HG03066 (cell line): ENCODE results near the gene CELA3A.

Source experiments
- ATAC-seq: cut with Tn5 transposase; IDR thresholded peaks from one replicate; pipeline ENCODE4 v1.9.1; 2021; ENCODE audit warnings: low read depth; ENCODE audit not compliant: unreplicated experiment

CELA3A gene

DNA sequence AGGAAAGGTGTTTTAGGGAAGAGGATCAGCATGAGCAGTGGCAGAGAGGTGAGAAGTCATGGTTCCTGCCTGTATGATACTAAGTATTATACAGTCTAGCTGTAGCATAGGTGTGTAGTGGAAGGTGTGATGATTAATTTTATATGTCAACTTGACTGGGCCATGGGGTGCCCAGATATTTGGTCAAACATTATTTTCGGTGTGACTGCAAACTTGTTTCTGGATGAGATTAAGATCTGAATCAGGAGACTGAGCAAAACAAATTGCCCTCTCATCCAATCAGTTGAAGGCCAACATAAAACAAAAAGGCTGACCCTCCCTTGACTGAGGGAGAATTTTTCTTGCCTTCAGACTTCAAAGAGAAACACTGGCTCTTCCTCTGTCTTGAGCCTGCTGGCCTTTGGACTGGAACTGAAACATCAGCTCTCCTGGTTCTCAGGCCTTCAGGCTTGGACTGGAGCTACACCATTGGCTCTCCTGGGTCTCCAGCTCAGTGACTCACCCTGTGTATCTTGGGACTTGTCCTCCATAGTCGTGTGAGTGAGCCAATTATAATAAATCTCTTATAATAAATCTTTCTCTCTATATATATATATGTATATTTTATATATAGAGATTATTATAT lies 44.3 kb downstream of the CELA3A start:
- ATAC-seq = no peak

DNA sequence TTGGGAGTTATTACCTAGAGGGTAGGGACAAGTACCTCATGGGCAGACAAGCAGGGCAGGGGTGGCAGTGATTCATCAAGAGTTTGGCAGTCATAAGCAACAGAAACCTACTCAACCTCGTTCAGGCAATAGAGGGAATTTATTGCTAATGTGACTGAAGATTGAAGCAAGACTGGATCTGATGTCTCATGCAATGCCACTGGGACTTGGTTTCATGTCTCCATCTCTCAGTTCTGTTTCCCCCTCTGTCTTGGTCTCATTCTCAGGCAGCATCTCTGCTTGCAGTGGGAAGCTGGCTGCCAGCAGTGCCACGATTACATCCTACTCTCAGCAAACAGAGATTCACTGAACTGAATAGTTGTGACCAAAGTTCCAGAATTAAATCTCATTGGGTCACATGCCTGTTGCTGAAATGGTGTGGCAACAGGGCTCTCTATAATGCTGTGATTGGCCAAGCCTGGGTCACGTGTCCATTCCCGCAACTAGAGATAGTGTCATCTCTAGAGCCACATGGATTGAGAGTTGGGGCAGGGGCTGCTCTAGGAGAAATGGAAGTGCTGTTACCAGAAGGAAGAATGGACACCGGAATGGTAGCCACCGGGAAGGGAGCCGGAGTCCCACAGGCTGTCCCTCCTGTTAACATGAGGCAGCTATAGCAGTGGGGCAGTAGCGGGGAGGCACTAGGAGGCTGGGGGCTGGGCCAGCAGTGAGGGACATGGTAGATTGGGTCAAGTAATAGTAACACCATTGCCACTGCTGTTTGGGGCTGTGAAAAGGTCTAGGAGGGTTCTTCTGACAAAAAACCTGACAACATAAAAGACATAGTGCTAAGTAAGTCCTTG lies 47.1 kb downstream of the CELA3A start:
- ATAC-seq = no peak

DNA sequence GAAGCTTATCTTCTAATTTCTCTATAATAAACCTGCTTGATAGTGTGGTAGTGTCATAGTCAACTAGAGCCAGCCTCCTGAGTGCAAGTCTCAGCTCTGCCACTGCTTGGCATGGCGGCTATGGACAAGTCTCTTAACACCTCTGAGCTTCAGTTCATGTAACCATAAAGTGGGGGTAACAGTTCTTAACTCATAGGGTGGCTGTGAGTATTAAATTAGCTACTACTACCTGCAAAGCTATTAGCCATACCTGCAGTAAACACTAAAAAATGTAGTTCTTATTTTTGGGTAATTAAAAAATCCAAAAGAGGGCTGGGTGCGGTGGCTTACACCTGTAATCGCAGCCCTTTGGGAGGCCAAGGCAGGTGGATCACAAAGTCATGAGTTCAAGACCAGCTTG lies 48.9 kb downstream of the CELA3A start:
- ATAC-seq = no peak

DNA sequence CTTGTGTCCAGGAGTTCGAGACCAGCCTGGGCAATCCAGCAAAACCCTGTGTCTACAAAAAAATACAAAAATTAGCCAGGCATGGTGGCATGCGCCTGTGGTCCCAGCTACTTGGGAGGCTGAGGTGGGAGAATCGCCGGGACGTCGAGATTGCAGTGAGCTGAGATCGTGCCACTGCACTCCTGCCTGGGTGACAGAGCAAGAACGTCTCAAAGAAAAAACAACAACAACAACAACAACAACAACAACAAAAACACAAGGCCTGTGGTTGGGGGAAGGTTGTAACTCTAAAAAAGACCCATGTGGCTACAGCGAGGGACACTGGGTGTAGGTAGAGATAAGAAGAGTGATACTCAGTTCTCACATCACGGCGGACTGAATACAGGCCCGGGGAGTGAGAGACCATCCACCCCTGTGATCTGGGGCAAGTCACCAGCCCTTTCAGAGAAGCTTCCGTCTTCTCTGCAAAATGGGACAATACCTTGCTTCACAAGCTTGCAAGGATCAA lies 50.2 kb downstream of the CELA3A start:
- ATAC-seq = no peak

DNA sequence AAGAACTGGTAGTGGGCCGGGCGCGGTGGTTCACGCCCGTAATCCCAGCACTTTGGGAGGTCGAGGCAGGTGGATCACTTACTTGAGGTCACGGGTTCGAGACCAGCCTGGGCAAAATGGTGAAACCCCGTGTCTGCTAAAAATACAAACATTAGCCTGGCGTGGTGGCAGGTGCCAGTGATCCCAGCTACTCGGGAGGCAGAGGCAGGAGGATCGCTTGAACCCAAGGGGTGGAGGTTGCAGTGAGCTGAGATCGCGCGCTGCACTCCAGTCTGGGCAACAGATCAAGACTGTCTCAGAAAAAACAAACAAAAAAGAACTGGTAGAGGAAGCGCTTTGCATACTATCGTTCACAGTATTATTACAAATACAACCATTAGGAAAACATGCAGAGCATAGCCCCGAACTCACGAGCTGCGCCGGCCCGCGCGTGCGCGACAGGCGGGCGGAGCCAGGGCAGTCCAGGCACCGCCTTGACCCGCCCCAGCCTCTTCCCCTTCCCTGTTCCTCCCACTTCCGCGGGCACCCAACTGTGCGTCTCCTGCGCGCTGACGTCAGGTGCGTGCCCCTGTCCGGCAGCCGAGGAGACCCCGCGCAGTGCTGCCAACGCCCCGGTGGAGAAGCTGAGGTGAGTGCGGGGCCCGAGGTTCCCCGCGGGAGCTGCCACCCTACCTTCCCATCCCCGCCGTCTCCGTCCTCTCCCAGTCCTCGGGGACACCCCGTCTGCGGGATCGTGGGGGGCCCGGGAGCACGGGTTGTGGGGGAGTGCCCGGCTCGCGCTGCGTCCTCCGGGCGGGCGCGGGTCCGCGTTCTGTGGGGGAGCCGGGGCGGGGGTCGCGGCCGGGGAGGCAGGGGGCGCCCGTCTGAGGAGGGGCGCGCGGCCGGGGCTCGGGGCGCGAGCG lies 50.9 kb downstream of the CELA3A start, which contains the start of gene CDC42:
Gene CDC42 (plus strand): TSS at position 595 of the 902 bp plus-strand sequence. CDS start 25,770 bp downstream, outside the sequence.
- peak; percentile 76 for ATAC-seq

DNA sequence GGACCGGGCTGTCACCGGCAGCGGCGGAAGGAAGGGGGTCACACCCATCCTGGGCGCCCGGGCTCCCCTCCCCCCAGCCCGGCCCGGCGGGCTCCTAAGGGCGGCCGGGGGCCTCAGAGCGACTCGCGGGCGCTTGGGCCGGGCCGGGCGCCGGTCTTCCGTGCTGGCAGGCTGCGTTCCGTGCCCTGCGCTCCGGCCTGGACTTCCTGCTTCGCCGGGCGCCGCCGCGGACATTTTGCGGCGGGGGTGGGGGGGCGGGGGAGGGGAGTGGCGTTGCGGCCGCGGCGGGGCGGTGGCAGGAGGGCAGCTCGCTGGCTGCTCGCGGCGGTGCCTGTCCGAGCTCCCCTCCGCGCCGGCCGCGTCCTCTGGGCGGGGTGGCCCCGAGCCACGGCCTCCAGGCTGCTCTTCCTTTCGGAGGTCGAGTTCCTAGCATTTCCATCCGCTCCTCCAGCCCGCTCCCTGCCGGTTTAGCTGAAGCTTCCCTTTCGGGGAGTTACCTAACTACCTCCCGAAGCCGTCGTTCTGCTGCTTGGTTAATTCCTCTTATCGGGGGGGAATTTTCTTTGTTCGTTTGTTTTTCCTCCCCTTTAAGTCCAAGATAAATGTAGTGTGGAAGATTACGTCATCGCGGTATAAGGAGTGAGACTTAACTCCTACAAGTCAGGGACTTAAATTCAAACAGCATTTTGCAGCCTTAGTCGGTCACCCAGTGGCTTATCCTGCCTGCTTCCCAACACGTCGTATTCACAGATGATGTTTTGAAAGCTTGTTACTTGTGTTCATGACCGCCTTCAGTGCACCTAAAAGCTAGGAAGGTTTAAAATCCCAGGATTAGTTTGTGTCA lies 51.8 kb downstream of the CELA3A start:
- ATAC-seq = peak; percentile 32

DNA sequence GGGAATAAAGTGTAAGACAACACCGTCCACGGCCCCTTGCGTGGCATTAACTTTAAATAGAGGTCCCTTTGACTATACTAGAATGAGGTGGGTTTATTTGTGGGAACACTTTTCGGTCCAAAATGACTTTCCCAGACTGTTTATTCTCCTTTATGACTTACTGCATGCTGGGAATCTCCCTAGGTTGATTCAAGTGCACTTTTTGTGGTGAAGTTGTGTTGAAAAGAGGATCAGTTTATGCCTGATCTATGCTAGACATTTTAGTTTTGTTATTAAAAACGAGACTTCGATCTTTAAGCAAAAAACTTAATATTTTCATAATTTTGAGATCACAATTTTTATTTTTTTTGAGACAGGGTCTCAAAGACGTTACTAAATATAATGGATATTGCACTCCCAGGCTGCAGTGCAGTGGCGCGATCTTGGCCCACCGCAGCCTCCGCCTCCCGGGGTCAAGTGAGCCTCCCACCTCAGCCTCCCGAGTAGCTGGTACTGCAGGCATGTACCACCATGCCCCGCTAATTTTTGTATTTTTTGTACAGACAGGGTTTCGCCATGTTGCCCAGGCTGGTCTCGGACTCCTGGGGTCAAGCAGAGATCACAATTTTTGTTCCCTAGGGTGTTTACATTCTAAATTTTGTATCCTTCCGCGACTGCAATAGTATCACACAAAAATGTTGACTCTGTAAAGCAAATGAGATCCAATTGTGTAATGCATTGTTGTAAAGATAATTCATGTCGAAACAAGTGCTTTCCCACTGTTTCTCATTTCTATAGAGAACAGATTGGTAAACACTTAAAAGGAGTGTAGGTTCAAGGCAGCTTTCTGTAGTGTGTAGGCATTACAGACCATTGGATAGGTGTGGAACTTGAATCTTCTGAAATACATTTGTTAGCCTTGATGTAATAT lies 52.7 kb downstream of the CELA3A start:
- no peak for ATAC-seq

DNA sequence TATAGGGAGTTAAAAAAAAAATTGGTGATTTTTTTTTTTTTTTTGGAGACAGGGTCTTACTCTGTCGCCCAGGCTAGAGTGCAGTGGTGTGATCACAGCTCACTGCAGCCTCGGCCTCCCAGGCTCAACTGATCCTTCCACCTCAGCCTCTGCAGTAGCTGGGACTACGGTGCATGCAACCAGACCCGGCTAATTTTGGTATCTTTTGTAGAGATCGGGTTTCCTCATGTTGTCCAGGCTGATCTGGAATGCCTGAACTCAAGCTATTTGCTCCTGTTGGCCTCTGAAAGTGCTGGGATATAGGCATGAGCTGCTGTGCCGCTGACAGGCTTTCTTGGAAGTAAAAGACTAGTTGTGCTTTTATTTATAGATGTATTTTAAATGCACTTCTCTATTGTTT lies 54.0 kb downstream of the CELA3A start:
- ATAC-seq = no peak

DNA sequence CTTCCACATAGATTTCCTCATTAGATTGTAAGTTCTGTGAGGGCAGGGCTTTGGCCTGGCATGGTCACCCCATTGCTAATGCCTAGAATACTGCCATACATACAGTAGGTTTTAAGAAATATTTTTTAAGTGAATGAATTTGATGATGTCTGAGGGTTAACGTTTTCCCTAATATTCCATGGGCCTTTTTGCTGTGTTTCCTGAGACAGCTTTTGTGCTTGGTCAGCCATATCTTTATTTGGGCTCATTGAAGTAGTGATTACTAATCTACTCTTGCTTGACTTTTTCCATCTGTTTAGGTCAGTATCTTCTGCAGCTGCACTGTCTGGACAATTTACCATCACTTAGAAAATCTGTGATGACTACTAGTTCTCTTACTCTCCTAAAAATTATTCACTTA lies 54.6 kb downstream of the CELA3A start:
- ATAC-seq = no peak

DNA sequence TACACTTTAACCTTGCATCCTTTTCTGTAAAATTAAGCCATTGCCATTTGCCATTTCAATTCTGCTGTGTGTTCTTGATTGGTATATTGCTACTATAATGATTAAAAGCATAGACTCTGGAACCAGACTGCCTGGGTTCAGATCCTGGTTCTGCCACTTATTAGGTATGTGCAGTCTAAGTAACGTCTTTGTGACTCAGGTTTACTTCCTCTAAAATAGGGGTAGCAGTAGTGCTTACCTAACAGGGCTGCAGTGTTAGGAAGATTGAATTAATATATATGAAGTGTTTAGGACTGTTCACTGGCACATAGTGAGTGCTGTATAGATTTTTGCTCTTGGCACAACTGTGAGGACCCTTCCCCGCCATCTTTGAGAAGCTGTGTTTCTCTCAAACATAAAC lies 55.5 kb downstream of the CELA3A start:
- ATAC-seq = no peak

DNA sequence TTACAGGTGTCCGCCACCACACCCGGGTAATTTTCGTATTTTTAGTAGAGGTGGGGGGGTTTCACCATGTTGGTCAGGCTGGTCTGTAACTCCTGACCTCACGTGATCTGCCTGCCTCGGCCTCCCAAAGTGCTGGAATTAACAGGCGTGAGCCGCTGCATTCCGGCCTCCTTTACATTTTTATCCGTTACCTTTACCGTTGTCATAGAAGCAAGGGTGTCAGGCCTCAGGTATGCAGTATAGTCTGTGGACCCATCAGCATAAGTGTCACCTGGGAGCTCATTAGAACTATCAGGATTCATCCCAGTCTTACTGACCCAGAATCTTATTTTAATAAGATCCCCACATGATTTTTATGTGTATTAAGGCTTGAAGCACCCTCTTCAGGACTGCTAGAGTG lies 56.4 kb downstream of the CELA3A start:
- no peak for ATAC-seq
